Measurements from ENCODE around the gene NPC1.
"Not testable (repeated sequence)": the region's sequence is repeated elsewhere in the genome, so short reads cannot be mapped to it uniquely, and the experiment has no call there.

Gene NPC1

GRCh38 chr18:23586249-23587196, at the start of gene NPC1:
Gene NPC1 (minus strand): TSS chr18:23586506. CDS start chr18:23586343, 163 bp downstream.
- DNase-seq (ENCODE audit: low spot score), result peak; percentile 97

GRCh38 chr18:23636071-23636399, 49.7 kb upstream of the NPC1 start:
- no peak for DNase-seq (ENCODE audit: low spot score)

GRCh38 chr18:23635283-23636070, 49.2 kb upstream of the NPC1 start:
- peak; percentile 99 for DNase-seq (ENCODE audit: low spot score)

GRCh38 chr18:23634692-23635091, 48.4 kb upstream of the NPC1 start:
- DNase-seq (ENCODE audit: low spot score), result no peak

- DNase-seq (ENCODE audit: low spot score), result no peak
These were observed 46.3 kb upstream of the NPC1 start for GRCh38 chr18:23632615-23633014.

GRCh38 chr18:23631746-23632145, 45.4 kb upstream of the NPC1 start:
- DNase-seq (ENCODE audit: low spot score), result peak; percentile 70

- no peak for DNase-seq (ENCODE audit: low spot score)
These were observed 45.0 kb upstream of the NPC1 start for GRCh38 chr18:23631312-23631711.

GRCh38 chr18:23629444-23629946, 43.2 kb upstream of the NPC1 start:
- peak; percentile 77 for DNase-seq (ENCODE audit: low spot score)

- no peak for DNase-seq (ENCODE audit: low spot score)
These were observed 41.7 kb upstream of the NPC1 start for GRCh38 chr18:23627970-23628369.

- DNase-seq (ENCODE audit: low spot score), result peak; percentile 85
These were observed 41.0 kb upstream of the NPC1 start for GRCh38 chr18:23627321-23627720.

GRCh38 chr18:23626451-23627279, 40.4 kb upstream of the NPC1 start:
- peak; percentile 64 for DNase-seq (ENCODE audit: low spot score)

- no peak for DNase-seq (ENCODE audit: low spot score)
These were observed 36.7 kb upstream of the NPC1 start for GRCh38 chr18:23623040-23623439.

- no peak for DNase-seq (ENCODE audit: low spot score)
These were observed 33.1 kb upstream of the NPC1 start for GRCh38 chr18:23619388-23619881.

GRCh38 chr18:23618862-23619387, 32.6 kb upstream of the NPC1 start:
- DNase-seq (ENCODE audit: low spot score), result no peak

- DNase-seq (ENCODE audit: low spot score), result no peak
These were observed 31.2 kb upstream of the NPC1 start for GRCh38 chr18:23617412-23618014.

GRCh38 chr18:23616258-23616657, 30.0 kb upstream of the NPC1 start:
- no peak for DNase-seq (ENCODE audit: low spot score)

GRCh38 chr18:23614891-23615290, 28.6 kb upstream of the NPC1 start:
- no peak for DNase-seq (ENCODE audit: low spot score)

- no peak for DNase-seq (ENCODE audit: low spot score)
These were observed 28.1 kb upstream of the NPC1 start for GRCh38 chr18:23614413-23614812.

GRCh38 chr18:23613091-23613475, 26.8 kb upstream of the NPC1 start:
- DNase-seq (ENCODE audit: low spot score), result not testable (repeated sequence)

- DNase-seq (ENCODE audit: low spot score), result no peak
These were observed 26.3 kb upstream of the NPC1 start for GRCh38 chr18:23612434-23613090.

Data from SW480 (cell line).